Measurements from ENCODE around the gene SUN1. TPM values are rescaled to one million over a fixed set of nuclear protein-coding genes. Genes with fewer than 3 reads are reported as not detected.

Gene SUN1
- total RNA-seq, 1 experiment from 2014 or later: 252 TPM

DNA sequence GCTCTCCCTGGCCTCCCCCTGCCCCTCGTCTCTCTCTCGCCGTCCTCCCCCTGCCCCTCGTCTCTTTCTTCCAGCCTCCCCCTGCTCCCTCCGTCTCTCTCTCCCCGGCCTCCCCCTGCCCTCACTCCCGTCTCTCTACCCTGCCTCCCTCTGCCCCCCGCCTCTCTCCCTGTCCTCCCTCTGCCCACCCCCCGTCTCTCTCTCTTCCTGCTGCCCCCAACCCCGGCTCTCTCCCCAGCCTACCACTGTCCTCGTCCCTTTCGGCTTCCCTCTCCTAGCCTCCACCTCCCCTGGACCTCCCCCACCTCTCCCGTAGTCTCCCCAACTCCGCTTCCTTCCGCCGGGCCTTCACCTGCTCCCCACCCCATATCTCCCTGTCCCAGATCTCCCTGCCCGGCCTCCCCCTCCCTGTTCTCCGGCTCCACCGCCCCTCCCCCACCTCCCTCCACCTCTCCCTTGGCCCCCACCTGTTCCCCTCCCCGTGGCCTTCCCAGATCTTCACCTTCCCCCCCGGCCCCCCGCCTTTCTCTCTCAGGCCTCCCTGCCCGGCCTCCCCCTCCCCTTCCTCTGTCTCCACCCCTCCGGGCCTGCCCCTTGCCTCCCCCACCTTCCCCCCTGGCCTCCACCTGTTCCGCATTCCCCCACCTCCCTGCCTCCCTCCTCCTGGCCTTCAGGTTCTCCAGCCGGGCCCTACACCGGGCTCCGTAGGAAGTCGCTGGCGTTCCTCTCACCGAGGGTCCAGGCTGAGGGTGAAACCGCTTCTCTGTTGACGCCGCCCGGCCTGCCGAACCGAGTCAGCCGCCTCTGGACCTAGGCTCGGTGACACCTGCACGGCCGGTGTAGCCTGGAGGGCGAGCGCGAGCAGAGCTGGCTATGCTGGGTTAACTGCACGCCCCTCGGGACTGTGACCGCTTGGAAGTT is 45.3 kb downstream of the SUN1 start:
- H3K4me3 Mint-ChIP-seq (ENCODE audit: low read depth, unreplicated experiment): peak overlapping the region; percentile 94
- peak; percentile 86 for DNase-seq
- H3K27ac Mint-ChIP-seq (ENCODE audit: unreplicated experiment): peak overlapping the region; percentile 98
- TF ChIP-seq, protein P1, sequence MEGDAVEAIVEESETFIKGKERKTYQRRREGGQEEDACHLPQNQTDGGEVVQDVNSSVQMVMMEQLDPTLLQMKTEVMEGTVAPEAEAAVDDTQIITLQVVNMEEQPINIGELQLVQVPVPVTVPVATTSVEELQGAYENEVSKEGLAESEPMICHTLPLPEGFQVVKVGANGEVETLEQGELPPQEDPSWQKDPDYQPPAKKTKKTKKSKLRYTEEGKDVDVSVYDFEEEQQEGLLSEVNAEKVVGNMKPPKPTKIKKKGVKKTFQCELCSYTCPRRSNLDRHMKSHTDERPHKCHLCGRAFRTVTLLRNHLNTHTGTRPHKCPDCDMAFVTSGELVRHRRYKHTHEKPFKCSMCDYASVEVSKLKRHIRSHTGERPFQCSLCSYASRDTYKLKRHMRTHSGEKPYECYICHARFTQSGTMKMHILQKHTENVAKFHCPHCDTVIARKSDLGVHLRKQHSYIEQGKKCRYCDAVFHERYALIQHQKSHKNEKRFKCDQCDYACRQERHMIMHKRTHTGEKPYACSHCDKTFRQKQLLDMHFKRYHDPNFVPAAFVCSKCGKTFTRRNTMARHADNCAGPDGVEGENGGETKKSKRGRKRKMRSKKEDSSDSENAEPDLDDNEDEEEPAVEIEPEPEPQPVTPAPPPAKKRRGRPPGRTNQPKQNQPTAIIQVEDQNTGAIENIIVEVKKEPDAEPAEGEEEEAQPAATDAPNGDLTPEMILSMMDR (IDR thresholded peaks at IDR 0.05; ENCODE audit: unreplicated experiment): no peak
- CTCF ChIA-PET: no interaction called here
- no peaks in the 10 kb centered on the region for H3K9me3 Mint-ChIP-seq (ENCODE audit: low read depth, unreplicated experiment)
- no peaks in the 10 kb centered on the region for H3K27me3 Mint-ChIP-seq (ENCODE audit: unreplicated experiment)
- peaks cover 83% of the 10 kb centered on the region for H3K36me3 Mint-ChIP-seq (ENCODE audit: insufficient read depth, unreplicated experiment)
- H3K4me1 Mint-ChIP-seq (ENCODE audit: low read depth, unreplicated experiment): peaks cover 27% of the 10 kb centered on the region
- intact Hi-C loops (cut with micrococcal nuclease; ENCODE audit: unreplicated experiment): loop anchor here (10.0 kb wide), 1 partner anchor 553 kb away; no protein-coding TSS in a partner anchor
- BruUV-seq (replicated peaks): no TSS peak

DNA sequence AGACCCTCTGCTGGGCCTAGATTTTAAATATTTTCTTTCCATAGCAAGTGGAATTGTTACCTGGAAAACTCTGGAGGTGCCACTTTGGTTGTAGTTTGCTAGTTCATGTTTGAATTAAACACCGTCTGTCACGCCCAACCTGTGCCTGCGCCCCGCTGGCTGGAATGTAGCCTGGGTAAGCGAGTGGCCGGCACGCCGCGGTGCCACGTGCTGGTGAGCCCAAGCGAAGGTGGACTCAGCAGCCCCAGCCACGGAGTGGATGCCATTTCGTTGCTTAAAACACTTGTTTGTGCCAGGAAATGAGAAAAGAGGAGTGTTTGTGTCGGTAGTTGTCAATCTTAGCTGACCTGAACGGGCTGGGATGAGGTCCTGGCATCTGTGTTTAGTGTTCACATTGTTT is 46.8 kb downstream of the SUN1 start:
- no peak for DNase-seq
- no peaks in the 10 kb centered on the region for H3K9me3 Mint-ChIP-seq (ENCODE audit: low read depth, unreplicated experiment)
- intact Hi-C loops (cut with micrococcal nuclease; ENCODE audit: unreplicated experiment): loop anchor here (10.0 kb wide), 1 partner anchor 554 kb away; no protein-coding TSS in a partner anchor
- H3K4me1 Mint-ChIP-seq (ENCODE audit: low read depth, unreplicated experiment): peaks cover 17% of the 10 kb centered on the region
- H3K4me3 Mint-ChIP-seq (ENCODE audit: low read depth, unreplicated experiment): peak overlapping the region; percentile 94
- no peaks in the 10 kb centered on the region for H3K27me3 Mint-ChIP-seq (ENCODE audit: unreplicated experiment)
- CTCF ChIA-PET: interaction anchor here (0.7 kb wide), 1 partner anchor 47 kb away, joined by 5 read pairs; no protein-coding TSS in a partner anchor
- H3K36me3 Mint-ChIP-seq (ENCODE audit: insufficient read depth, unreplicated experiment): peaks cover 79% of the 10 kb centered on the region
- H3K27ac Mint-ChIP-seq (ENCODE audit: unreplicated experiment): peak overlapping the region; percentile 98
- BruUV-seq (replicated peaks): no TSS peak
- TF ChIP-seq, protein P1 (IDR thresholded peaks at IDR 0.05; ENCODE audit: unreplicated experiment): no peak

DNA sequence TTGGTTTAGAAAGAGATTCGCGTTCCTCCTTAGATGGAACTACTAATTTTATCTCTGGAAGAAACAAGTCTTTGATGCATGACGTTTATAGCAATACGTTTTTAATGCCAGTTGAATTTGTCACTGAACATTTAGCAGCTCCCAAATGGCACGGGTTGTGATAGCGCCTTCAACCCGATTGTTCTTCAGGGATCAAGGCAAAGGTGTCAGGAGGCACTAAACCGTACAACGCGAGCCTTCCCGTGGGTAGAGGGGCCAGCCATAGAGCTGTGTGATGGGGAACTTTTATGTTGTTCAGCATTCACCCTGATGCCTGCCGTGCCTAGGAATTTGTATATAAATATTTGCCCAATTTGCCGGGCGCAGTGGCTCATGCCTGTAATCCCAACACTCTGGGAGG is 47.4 kb downstream of the SUN1 start:
- peak overlapping the region; percentile 94 for H3K4me3 Mint-ChIP-seq (ENCODE audit: low read depth, unreplicated experiment)
- intact Hi-C loops (cut with micrococcal nuclease; ENCODE audit: unreplicated experiment): loop anchor here (10.0 kb wide), 1 partner anchor 555 kb away; no protein-coding TSS in a partner anchor
- TF ChIP-seq, protein P1 (IDR thresholded peaks at IDR 0.05; ENCODE audit: unreplicated experiment): no peak
- no peak overlapping the region for H3K27ac Mint-ChIP-seq (ENCODE audit: unreplicated experiment)
- BruUV-seq (replicated peaks): no TSS peak
- no peaks in the 10 kb centered on the region for H3K27me3 Mint-ChIP-seq (ENCODE audit: unreplicated experiment)
- no peaks in the 10 kb centered on the region for H3K9me3 Mint-ChIP-seq (ENCODE audit: low read depth, unreplicated experiment)
- CTCF ChIA-PET: no interaction called here
- H3K4me1 Mint-ChIP-seq (ENCODE audit: low read depth, unreplicated experiment): peaks cover 21% of the 10 kb centered on the region
- DNase-seq: no peak
- H3K36me3 Mint-ChIP-seq (ENCODE audit: insufficient read depth, unreplicated experiment): peaks cover 85% of the 10 kb centered on the region

DNA sequence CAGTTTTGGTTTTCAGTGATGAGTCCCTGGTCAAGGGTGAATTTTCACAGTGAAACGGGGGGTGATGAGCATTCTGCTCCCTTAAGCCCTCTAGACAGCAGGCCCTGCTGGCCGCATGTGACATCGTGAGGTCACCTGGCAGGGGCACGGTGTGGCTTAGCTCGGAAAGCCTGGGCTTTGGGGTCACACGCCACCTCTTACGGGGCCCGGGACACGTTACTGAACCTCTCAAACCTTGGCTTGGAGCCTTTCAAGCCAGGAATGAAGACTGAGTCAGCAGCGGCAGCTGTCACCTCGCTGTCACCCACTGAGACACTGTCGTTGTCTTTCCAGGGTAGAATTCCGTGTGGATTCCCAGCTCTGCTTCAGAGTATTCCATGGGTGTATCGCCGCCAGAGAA is 48.2 kb downstream of the SUN1 start:
- no peak for DNase-seq
- Mint-ChIP-seq H3K27ac (ENCODE audit: unreplicated experiment) (no peak overlapping the region), H3K9me3 (ENCODE audit: low read depth, unreplicated experiment) (no peaks in the 10 kb centered on the region), H3K4me3 (ENCODE audit: low read depth, unreplicated experiment) (no peak overlapping the region), H3K4me1 (ENCODE audit: low read depth, unreplicated experiment) (peaks cover 24% of the 10 kb centered on the region), H3K27me3 (ENCODE audit: unreplicated experiment) (no peaks in the 10 kb centered on the region), H3K36me3 (ENCODE audit: insufficient read depth, unreplicated experiment) (peaks cover 90% of the 10 kb centered on the region)
- CTCF ChIA-PET: no interaction called here
- intact Hi-C loops (cut with micrococcal nuclease; ENCODE audit: unreplicated experiment): no loop called here
- no TSS peak for BruUV-seq (replicated peaks)
- TF ChIP-seq, protein P1 (IDR thresholded peaks at IDR 0.05; ENCODE audit: unreplicated experiment): no peak
